Ascending aorta (tissue), 2 donors: ENCODE results near the gene LTBP2. TPM values are rescaled to one million over a fixed set of nuclear protein-coding genes. Genes with fewer than 3 reads are reported as not detected.

ENCODE experiments used
- DNase-seq, 2 donors: peaks; one replicate each; pipeline ENCODE4 v3.0.0-alpha.2; 2019; ENCODE audit warnings: low spot score in 2 of 2
- H3K27ac ChIP-seq, 2 donors: fragments of 200-600 bp; sonication (generic); one replicate each; pipeline ENCODE4 v1.5.1; 2016 to 2017; ENCODE audit warnings: mild to moderate bottlenecking in 1 of 2
- H3K27me3 ChIP-seq: fragments of 200-600 bp; sonication (generic); one replicate; pipeline ENCODE4 v1.5.1; 2017
- H3K36me3 ChIP-seq, 2 donors: fragments of 200-600 bp; sonication (generic); one replicate each; pipeline ENCODE4 v1.5.1; 2016
- H3K4me1 ChIP-seq, 2 donors: fragments of 200-600 bp; sonication (generic); one replicate each; pipeline ENCODE4 v1.5.1; 2016 to 2017; ENCODE audit warnings: mild to moderate bottlenecking in 1 of 2
- H3K4me3 ChIP-seq, 2 donors: fragments of 200-600 bp; sonication (generic); one replicate each; pipeline ENCODE4 v1.5.1; 2016 to 2017; ENCODE audit warnings: mild to moderate bottlenecking in 1 of 2
- H3K9me3 ChIP-seq, 2 donors: fragments of 200-600 bp; sonication (generic); one replicate each; pipeline ENCODE4 v1.5.1; 2016
- intact Hi-C: fragments of 100-400 bp; cut with DNase I; formaldehyde crosslinking; loops from one replicate; pipeline ENCODE4 v1.15.1; 2023
- total RNA-seq: library from RNA; depleted of rRNA; stranded (reverse); fragments of >200 nt; gene quantifications from one replicate; pipeline ENCODE4 v1.1.0, GENCODE V29; 2016
- TF ChIP-seq, protein P1 (sequence below), 3 experiments: fragments of 200-600 bp in 2 of 3; fragments of 450-650 bp in 1 of 3; sonication (generic) in 2 of 3; IDR thresholded peaks; one replicate each; pipeline ENCODE4 v1.5.1; 2016 to 2019; ENCODE audit warnings: antibody characterized with exemption in 3 of 3, mild to moderate bottlenecking in 1 of 3, moderate library complexity in 1 of 3

LTBP2 gene
- total RNA-seq, 1 donor from 2014 or later = 383 TPM

DNA sequence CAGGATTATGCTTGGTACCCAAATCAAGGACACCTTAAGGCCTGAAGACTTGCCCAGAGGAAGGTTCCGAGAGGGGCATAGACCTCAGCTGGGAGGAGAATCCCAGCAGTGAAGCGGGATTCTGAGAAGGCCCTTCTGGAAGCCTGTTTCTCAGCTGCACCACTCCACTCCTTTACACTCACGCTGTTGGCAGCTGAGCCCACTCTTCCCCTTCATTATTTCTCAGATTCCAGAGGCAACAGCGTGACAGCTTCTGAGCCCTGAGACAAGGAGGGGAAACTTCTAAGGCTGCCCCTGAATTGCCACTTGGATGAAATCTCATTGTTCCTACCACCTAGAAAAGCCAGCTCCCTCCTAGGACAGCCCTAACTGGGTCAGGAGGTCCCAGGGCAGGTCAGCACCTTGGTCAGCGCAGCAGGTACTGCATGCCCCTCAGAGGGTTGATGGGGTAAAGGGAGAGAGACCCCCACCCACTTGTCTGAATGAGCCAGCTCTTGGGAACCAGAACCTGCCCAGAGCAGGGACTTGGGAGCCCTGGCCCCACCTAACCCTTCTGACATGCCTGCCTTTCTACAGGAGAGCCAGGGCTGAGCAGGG is 64.6 kb downstream of the LTBP2 start:
- Histone ChIP-seq H3K27ac (peak overlapping the region; percentile 85 to 91), H3K27me3 (no peaks in the 10 kb centered on the region), H3K9me3 (no peaks in the 10 kb centered on the region), H3K4me3 (no peak overlapping the region), H3K4me1 (peaks cover 31 to 44% of the 10 kb centered on the region in 2 donors), H3K36me3 (peaks cover 54 to 72% of the 10 kb centered on the region in 2 donors)
- intact Hi-C loops = loop anchor here (5.0 kb wide), 1 partner anchor 35 kb away; no protein-coding TSS in a partner anchor
- DNase-seq = no peak
- TF ChIP-seq, protein P1, sequence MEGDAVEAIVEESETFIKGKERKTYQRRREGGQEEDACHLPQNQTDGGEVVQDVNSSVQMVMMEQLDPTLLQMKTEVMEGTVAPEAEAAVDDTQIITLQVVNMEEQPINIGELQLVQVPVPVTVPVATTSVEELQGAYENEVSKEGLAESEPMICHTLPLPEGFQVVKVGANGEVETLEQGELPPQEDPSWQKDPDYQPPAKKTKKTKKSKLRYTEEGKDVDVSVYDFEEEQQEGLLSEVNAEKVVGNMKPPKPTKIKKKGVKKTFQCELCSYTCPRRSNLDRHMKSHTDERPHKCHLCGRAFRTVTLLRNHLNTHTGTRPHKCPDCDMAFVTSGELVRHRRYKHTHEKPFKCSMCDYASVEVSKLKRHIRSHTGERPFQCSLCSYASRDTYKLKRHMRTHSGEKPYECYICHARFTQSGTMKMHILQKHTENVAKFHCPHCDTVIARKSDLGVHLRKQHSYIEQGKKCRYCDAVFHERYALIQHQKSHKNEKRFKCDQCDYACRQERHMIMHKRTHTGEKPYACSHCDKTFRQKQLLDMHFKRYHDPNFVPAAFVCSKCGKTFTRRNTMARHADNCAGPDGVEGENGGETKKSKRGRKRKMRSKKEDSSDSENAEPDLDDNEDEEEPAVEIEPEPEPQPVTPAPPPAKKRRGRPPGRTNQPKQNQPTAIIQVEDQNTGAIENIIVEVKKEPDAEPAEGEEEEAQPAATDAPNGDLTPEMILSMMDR (IDR thresholded peaks at IDR 0.05) = no peak

- Histone ChIP-seq H3K4me1 (peaks cover 21 to 34% of the 10 kb centered on the region in 2 donors), H3K27me3 (no peaks in the 10 kb centered on the region), H3K27ac (peak overlapping the region; percentile 85 to 91), H3K9me3 (no peaks in the 10 kb centered on the region), H3K4me3 (no peak overlapping the region), H3K36me3 (peaks cover 58 to 68% of the 10 kb centered on the region in 2 donors)
- TF ChIP-seq, protein P1 (IDR thresholded peaks at IDR 0.05) = no peak
- no peak for DNase-seq
- intact Hi-C loops = loop anchor here (5.0 kb wide), 1 partner anchor 34 kb away; no protein-coding TSS in a partner anchor
Observed at GRCh38 chr14:74546416-74546815, 65.6 kb downstream of the LTBP2 start.

DNA sequence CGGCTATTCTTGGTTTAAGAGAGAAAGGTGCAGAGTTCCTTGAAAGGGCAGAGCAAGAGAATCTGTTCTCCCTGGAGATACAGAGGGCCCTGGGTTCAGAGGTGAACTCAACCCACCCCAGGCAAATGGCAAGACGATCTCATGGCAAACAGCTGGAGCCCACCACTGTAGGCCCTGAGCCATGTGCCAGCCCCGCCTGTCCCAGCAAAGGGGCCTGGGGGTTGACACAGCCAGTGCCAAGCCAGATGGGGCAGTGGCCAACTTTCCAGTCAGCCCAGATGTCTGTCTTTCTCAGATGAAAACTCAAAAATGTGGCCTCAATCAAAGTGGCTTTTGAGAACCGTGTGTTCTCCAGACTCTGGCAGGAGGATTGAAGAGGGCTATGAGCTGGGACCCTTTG is 66.7 kb downstream of the LTBP2 start:
- DNase-seq = no peak
- Histone ChIP-seq H3K27me3 (no peaks in the 10 kb centered on the region), H3K27ac (peak overlapping the region; percentile 85 to 91), H3K4me3 (no peak overlapping the region), H3K9me3 (no peaks in the 10 kb centered on the region), H3K4me1 (peaks cover 15 to 25% of the 10 kb centered on the region in 2 donors), H3K36me3 (peaks cover 55 to 59% of the 10 kb centered on the region in 2 donors)
- TF ChIP-seq, protein P1 (IDR thresholded peaks at IDR 0.05) = no peak
- intact Hi-C loops = loop anchor here (5.0 kb wide), 1 partner anchor 33 kb away; no protein-coding TSS in a partner anchor

DNA sequence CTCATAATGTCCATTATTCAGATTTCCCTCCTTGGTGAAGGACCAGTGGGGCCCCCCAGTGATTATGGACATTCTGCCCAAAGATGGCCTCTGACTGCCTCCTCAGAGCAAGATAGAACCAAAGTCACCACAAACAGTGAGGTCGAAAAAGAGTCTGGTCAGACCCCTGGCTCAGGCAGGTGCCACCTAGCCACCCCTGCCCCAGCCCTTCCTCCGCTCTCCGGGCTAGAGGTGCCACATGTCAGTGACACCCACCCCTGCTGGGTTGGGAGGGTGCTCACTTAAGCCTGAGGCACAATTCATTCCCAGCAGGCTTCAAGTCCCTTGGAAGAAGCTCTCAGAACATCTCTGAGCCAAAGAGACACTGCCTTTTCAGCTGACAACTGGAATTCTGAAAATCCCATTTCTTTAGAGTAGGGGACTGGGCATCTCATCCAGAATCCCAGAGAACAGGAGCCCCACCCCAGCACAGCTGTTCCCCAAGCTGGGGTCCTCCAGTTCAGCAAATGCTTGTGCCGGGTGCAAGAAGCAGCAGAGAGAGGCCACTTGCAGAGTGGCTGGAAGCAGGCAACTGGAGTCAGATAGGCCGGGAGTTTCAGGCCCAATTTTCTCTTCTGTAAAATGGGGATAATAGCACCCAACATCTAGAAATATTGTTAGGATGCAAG is 68.1 kb downstream of the LTBP2 start:
- Histone ChIP-seq H3K9me3 (no peaks in the 10 kb centered on the region), H3K4me1 (peaks cover 10 to 13% of the 10 kb centered on the region in 2 donors), H3K36me3 (peaks cover 54 to 62% of the 10 kb centered on the region in 2 donors), H3K27me3 (no peaks in the 10 kb centered on the region), H3K4me3 (no peak overlapping the region), H3K27ac (peak overlapping the region in 1 of 2 donors; percentile 33)
- TF ChIP-seq, protein P1 (IDR thresholded peaks at IDR 0.05) = no peak
- intact Hi-C loops = no loop called here
- DNase-seq = no peak

- peaks cover 58 to 67% of the 10 kb centered on the region in 2 donors for H3K36me3 ChIP-seq
- DNase-seq = no peak
- no peak overlapping the region for H3K4me3 ChIP-seq
- H3K9me3 ChIP-seq = no peaks in the 10 kb centered on the region
- no peaks in the 10 kb centered on the region for H3K27me3 ChIP-seq
- H3K4me1 ChIP-seq = peaks cover 0 to 5% of the 10 kb centered on the region in 2 donors
- TF ChIP-seq, protein P1 (IDR thresholded peaks at IDR 0.05) = no peak
- intact Hi-C loops = no loop called here
- peak overlapping the region in 1 of 2 donors; percentile 37 for H3K27ac ChIP-seq
Observed at GRCh38 chr14:74542056-74542685, 69.9 kb downstream of the LTBP2 start.
